Upper lobe of left lung (tissue), 6 donors: Measurements from ENCODE around the gene ZDHHC21. TPM values are rescaled to one million over a fixed set of nuclear protein-coding genes. Genes with fewer than 3 reads are reported as not detected.

Experiments
- ATAC-seq, 2 donors: fragments of 200-7000 bp; cut with Tn5 transposase; one replicate each; pipeline ENCODE4 v1.9.1; 2022; ENCODE audit warnings: mild to moderate bottlenecking in 2 of 2, moderate library complexity in 2 of 2; ENCODE audit not compliant: low FRiP score in 2 of 2
- DNase-seq, 2 donors: peaks; one replicate each; pipeline ENCODE4 v3.0.0-alpha.2; 2019 to 2020
- H3K27ac ChIP-seq, 4 donors: fragments of 200-600 bp; sonication (generic); one replicate each; pipeline ENCODE4 v1.5.1; 2016 to 2019
- H3K27me3 ChIP-seq, 4 donors: fragments of 200-600 bp; sonication (generic); one replicate each; pipeline ENCODE4 v1.5.1; 2017 to 2019
- H3K36me3 ChIP-seq, 4 donors: fragments of 200-600 bp; sonication (generic); one replicate each; pipeline ENCODE4 v1.5.1; 2016 to 2019
- H3K4me1 ChIP-seq, 4 donors: fragments of 200-600 bp; sonication (generic); one replicate each; pipeline ENCODE4 v1.5.1; 2018 to 2019
- H3K4me3 ChIP-seq, 4 donors: fragments of 200-600 bp; sonication (generic); one replicate each; pipeline ENCODE4 v1.5.1; 2017 to 2019; ENCODE audit warnings: mild to moderate bottlenecking in 2 of 4, moderate library complexity in 1 of 4
- H3K9me3 ChIP-seq, 4 donors: fragments of 200-600 bp; sonication (generic); one replicate each; pipeline ENCODE4 v1.5.1; 2018 to 2019
- CTCF ChIP-seq, 6 experiments: fragments of 450-650 bp in 4 of 6; fragments of 200-600 bp in 2 of 6; sonication (generic) in 2 of 6; IDR thresholded peaks; one replicate each; pipeline ENCODE4 v1.5.1; 2016 to 2019; ENCODE audit warnings: antibody characterized with exemption in 6 of 6
- EP300 ChIP-seq, 4 donors: sonication (generic); formaldehyde crosslinking; IDR thresholded peaks; one replicate each; pipeline ENCODE4 v1.5.1; 2017; ENCODE audit warnings: antibody characterized with exemption in 4 of 4, control low read depth in 2 of 4
- POLR2A ChIP-seq, 4 donors: fragments of 450-650 bp; IDR thresholded peaks; one replicate each; pipeline ENCODE4 v1.5.1; 2016 to 2017; ENCODE audit warnings: antibody characterized with exemption in 4 of 4, mild to moderate bottlenecking in 2 of 4
- POLR2AphosphoS5 ChIP-seq, 2 donors: sonication (generic); formaldehyde crosslinking; IDR thresholded peaks; one replicate each; pipeline ENCODE4 v1.5.1; 2017; ENCODE audit warnings: antibody characterized with exemption in 2 of 2
- WGBS, 2 donors: methylation state at CpG; one replicate each; pipeline ENCODE4 v1.1.5; 2017 to 2018; 5-methylcytosine and 5-hydroxymethylcytosine counted together
- total RNA-seq, 6 donors: library from RNA; depleted of rRNA in 4 of 6; stranded (reverse); fragments of >200 nt in 4 of 6; gene quantifications; one replicate each; pipeline versions ENCODE4 v1.1.0 to v1.2.1, GENCODE V29; 2016 to 2021
- donor health status: DM: no; HTN: no; CAD: no; lungs with moderate emphysema.
- donor health status: DM: no; HTN: yes; CAD: no; lungs with severe emphysema.

The ZDHHC21 gene
- total RNA-seq, 6 donors from 2014 or later, result 6.5 to 46.5 (median 21.1) TPM

- WGBS, 2 donors, result 67 to 89% methylated on average over 3 of the region's 3 CpGs
- H3K4me3 ChIP-seq, result no peak overlapping the region
These were observed 47.6 kb downstream of the ZDHHC21 start for GRCh38 chr9:14645648-14646047.

GRCh38 chr9:14640967-14641366, 52.3 kb downstream of the ZDHHC21 start:
- H3K27ac ChIP-seq, result no peak overlapping the region
- no peaks in the 10 kb centered on the region for H3K36me3 ChIP-seq
- no peaks in the 10 kb centered on the region for H3K4me1 ChIP-seq
- DNase-seq (no peak), ATAC-seq (no peak)
- TF ChIP-seq EP300 (IDR thresholded peaks at IDR 0.05) (no peak), POLR2A (IDR thresholded peaks at IDR 0.05) (no peak), POLR2AphosphoS5 (IDR thresholded peaks at IDR 0.05) (no peak), CTCF (IDR thresholded peaks at IDR 0.05) (no peak)
- H3K9me3 ChIP-seq, result no peaks in the 10 kb centered on the region
- no peak overlapping the region for H3K4me3 ChIP-seq
- H3K27me3 ChIP-seq, result no peaks in the 10 kb centered on the region
- 61 to 77% methylated on average over 1 of the region's 1 CpG for WGBS, 2 donors

More at GRCh38 chr9:14645648-14646047, 47.6 kb downstream of the ZDHHC21 start:
- H3K9me3 ChIP-seq, result no peaks in the 10 kb centered on the region
- no peak for DNase-seq
- H3K27me3 ChIP-seq, result no peaks in the 10 kb centered on the region
- no peaks in the 10 kb centered on the region for H3K36me3 ChIP-seq
- no peak overlapping the region for H3K27ac ChIP-seq
- TF ChIP-seq POLR2A (IDR thresholded peaks at IDR 0.05) (no peak), POLR2AphosphoS5 (IDR thresholded peaks at IDR 0.05) (no peak), EP300 (IDR thresholded peaks at IDR 0.05) (no peak), CTCF (IDR thresholded peaks at IDR 0.05) (no peak)
- H3K4me1 ChIP-seq, result no peaks in the 10 kb centered on the region
- no peak for ATAC-seq

GRCh38 chr9:14640294-14640693, 52.9 kb downstream of the ZDHHC21 start:
- ATAC-seq (no peak), DNase-seq (no peak)
- WGBS, 2 donors, result 94 to 95% methylated on average over 2 of the region's 2 CpGs
- Histone ChIP-seq H3K27ac (no peak overlapping the region), H3K9me3 (no peaks in the 10 kb centered on the region), H3K27me3 (no peaks in the 10 kb centered on the region), H3K4me3 (no peak overlapping the region), H3K4me1 (no peaks in the 10 kb centered on the region), H3K36me3 (no peaks in the 10 kb centered on the region)
- TF ChIP-seq POLR2AphosphoS5 (IDR thresholded peaks at IDR 0.05), result no peak
- no peak for TF ChIP-seq EP300 (IDR thresholded peaks at IDR 0.05)
- no peak for TF ChIP-seq CTCF (IDR thresholded peaks at IDR 0.05)
- TF ChIP-seq POLR2A (IDR thresholded peaks at IDR 0.05), result no peak

- TF ChIP-seq CTCF (IDR thresholded peaks at IDR 0.05), result no peak
- no peak for TF ChIP-seq POLR2AphosphoS5 (IDR thresholded peaks at IDR 0.05)
- no peak for TF ChIP-seq EP300 (IDR thresholded peaks at IDR 0.05)
- no peak for TF ChIP-seq POLR2A (IDR thresholded peaks at IDR 0.05)
- Histone ChIP-seq H3K27ac (no peak overlapping the region), H3K36me3 (peaks cover 0 to 15% (median 3%) of the 10 kb centered on the region in 4 donors), H3K27me3 (no peaks in the 10 kb centered on the region), H3K4me1 (no peaks in the 10 kb centered on the region), H3K9me3 (peaks cover 0 to 3% (median 0%) of the 10 kb centered on the region in 4 donors), H3K4me3 (no peak overlapping the region)
- WGBS, 2 donors, result 96% methylated on average over 6 to 7 of the region's 7 CpGs
- no peak for ATAC-seq
- peak in 1 of 2 donors; percentile 37 for DNase-seq
These were observed 59.2 kb downstream of the ZDHHC21 start for GRCh38 chr9:14633906-14634565.

- Histone ChIP-seq H3K4me1 (no peaks in the 10 kb centered on the region), H3K27ac (no peak overlapping the region), H3K27me3 (no peaks in the 10 kb centered on the region), H3K9me3 (peaks cover 0 to 3% (median 0%) of the 10 kb centered on the region in 4 donors), H3K36me3 (peaks cover 0 to 15% (median 3%) of the 10 kb centered on the region in 4 donors), H3K4me3 (no peak overlapping the region)
- no peak for ATAC-seq
- 90 to 97% methylated on average over 1 to 3 of the region's 3 CpGs for WGBS, 2 donors
- no peak for TF ChIP-seq CTCF (IDR thresholded peaks at IDR 0.05)
- DNase-seq, result no peak
These were observed 60.1 kb downstream of the ZDHHC21 start for GRCh38 chr9:14633148-14633547.
